CD4-positive, CD25-positive, alpha-beta regulatory T cell (primary cell): ENCODE data around the gene DAPP1. TPM values are rescaled to one million over a fixed set of nuclear protein-coding genes. Genes with fewer than 3 reads are reported as not detected.

Source experiments
- ATAC-seq, 2 donors: fragments of 150-1000 bp; cut with Tn5 transposase; one replicate each; pipeline ENCODE4 v1.10.0; 2021; ENCODE audit warnings: low read depth in 2 of 2, moderate number of reproducible peaks in 2 of 2, moderate library complexity in 1 of 2
- DNase-seq, 3 donors: peaks; one replicate each; pipeline versions ENCODE4 v3.0.0 to v3.0.0-alpha.2; 2012 to 2022; ENCODE audit warnings: mixed read lengths in 1 of 3
- H3K27ac ChIP-seq: one replicate; pipeline ENCODE4 v1.7.0; 2013; ENCODE audit warnings: mild to moderate bottlenecking, low read length; ENCODE audit not compliant: insufficient read depth, poor library complexity, severe bottlenecking
- H3K27me3 ChIP-seq: one replicate; pipeline ENCODE4 v1.7.0; 2013; ENCODE audit warnings: low read length; ENCODE audit not compliant: control insufficient read depth, insufficient read depth
- H3K36me3 ChIP-seq: one replicate; pipeline ENCODE4 v1.7.0; 2013; ENCODE audit warnings: mild to moderate bottlenecking, low read length, moderate library complexity; ENCODE audit not compliant: control insufficient read depth, insufficient read depth
- H3K4me1 ChIP-seq: 2 replicates; pipeline ENCODE4 v1.7.0; 2013; ENCODE audit warnings: mild to moderate bottlenecking, low read length; ENCODE audit not compliant: insufficient read depth, control insufficient read depth, poor library complexity, severe bottlenecking
- H3K4me3 ChIP-seq: one replicate; pipeline ENCODE4 v1.7.0; 2013; ENCODE audit warnings: low read depth, mild to moderate bottlenecking, low read length, moderate library complexity
- H3K9me3 ChIP-seq, 2 experiments: 1 replicate in 1 of 2; 2 replicates in 1 of 2; pipeline ENCODE4 v1.7.0; 2013; ENCODE audit warnings: low read length in 2 of 2, mild to moderate bottlenecking in 1 of 2, moderate library complexity in 1 of 2; ENCODE audit not compliant: control insufficient read depth in 2 of 2
- H3K27ac Mint-ChIP-seq, 3 donors: one replicate each; pipeline ENCODE4 v1.8.0; 2020 to 2022; ENCODE audit warnings: mild to moderate bottlenecking in 3 of 3, mixed read lengths in 3 of 3, moderate library complexity in 2 of 3
- H3K27me3 Mint-ChIP-seq: one replicate; pipeline ENCODE4 v1.8.0; 2022; ENCODE audit warnings: mild to moderate bottlenecking, mixed read lengths
- H3K36me3 Mint-ChIP-seq: one replicate; pipeline ENCODE4 v1.8.0; 2020; ENCODE audit warnings: mixed read lengths
- H3K4me1 Mint-ChIP-seq, 4 donors: one replicate each; pipeline ENCODE4 v1.8.0; 2020 to 2022; ENCODE audit warnings: mixed read lengths in 4 of 4, mild to moderate bottlenecking in 1 of 4
- H3K4me3 Mint-ChIP-seq, 4 donors: one replicate each; pipeline ENCODE4 v1.8.0; 2020 to 2022; ENCODE audit warnings: mild to moderate bottlenecking in 4 of 4, mixed read lengths in 4 of 4, moderate library complexity in 3 of 4
- H3K9me3 Mint-ChIP-seq, 7 donors: one replicate each; pipeline ENCODE4 v1.8.0; 2020 to 2022; ENCODE audit warnings: mixed read lengths in 7 of 7, mild to moderate bottlenecking in 3 of 7, moderate library complexity in 2 of 7
- polyA plus RNA-seq, 4 donors: library from polyadenylated mRNA; unstranded; fragments of 300-500 nt; fragmentation: Illumina TruSeq; gene quantifications; one replicate each; pipeline ENCODE4 v1.2.3, GENCODE V29; 2021
- total RNA-seq: library from RNA; stranded (reverse); gene quantifications from one replicate; pipeline ENCODE4 v1.2.3, GENCODE V29; 2022

Gene DAPP1
- total and polyA plus RNA-seq, 5 donors from 2014 or later, result 25.0 to 42.8 (median 30.9) TPM

DNA sequence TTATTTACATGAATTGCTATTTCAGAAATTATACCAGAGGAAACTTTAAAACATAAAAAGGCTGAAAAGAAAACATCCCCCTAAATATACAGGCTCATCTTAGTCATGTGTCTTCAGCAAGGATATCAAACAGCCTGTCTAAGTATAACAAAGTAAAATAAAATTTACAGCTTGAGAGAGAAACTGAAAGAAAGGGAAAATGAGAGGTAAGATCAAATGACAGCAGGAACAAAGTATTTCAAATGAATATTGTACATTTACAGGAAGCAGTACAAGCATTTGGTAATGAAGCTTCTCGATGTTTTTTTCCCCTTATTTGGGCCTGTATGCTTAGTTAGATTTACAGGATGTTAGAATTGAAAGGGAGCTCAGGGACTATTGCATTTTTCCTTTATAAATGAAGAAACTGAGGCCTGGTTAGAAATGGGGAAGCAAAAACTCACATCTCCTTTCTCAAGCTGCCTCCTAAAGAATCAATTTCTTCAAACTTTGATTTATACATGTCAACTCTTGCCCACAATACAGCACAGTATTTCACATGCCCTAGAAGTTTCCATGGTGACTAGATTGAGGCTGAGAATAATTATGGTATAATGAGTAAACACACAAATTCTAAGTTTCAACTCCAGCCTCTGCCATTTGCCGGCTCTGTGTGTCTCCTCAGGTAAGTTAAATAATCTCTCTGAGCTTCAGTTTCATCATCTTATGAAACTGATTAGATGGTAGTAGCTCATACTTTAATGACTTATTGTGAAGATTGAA is 29.3 kb downstream of the DAPP1 start:
- Mint-ChIP-seq H3K27me3 (no peaks in the 10 kb centered on the region), H3K9me3 (no peaks in the 10 kb centered on the region), H3K4me1 (peaks cover 40 to 60% (median 49%) of the 10 kb centered on the region in 4 donors), H3K36me3 (peaks cover 11% of the 10 kb centered on the region), H3K4me3 (peak overlapping the region; percentile 19 to 85 (median 56)), H3K27ac (peak overlapping the region; percentile 87 to 97 (median 91))
- peak in 2 of 3 donors; percentile 33 to 61 for DNase-seq
- H3K36me3 ChIP-seq, result peaks cover 12% of the 10 kb centered on the region
- peaks cover 49% of the 10 kb centered on the region for H3K4me1 ChIP-seq
- H3K27ac ChIP-seq, result peak overlapping the region; percentile 81
- ATAC-seq, result peak in 1 of 2 donors; percentile 54
- H3K9me3 ChIP-seq, result no peaks in the 10 kb centered on the region
- peak overlapping the region; percentile 46 for H3K4me3 ChIP-seq
- H3K27me3 ChIP-seq, result no peaks in the 10 kb centered on the region

DNA sequence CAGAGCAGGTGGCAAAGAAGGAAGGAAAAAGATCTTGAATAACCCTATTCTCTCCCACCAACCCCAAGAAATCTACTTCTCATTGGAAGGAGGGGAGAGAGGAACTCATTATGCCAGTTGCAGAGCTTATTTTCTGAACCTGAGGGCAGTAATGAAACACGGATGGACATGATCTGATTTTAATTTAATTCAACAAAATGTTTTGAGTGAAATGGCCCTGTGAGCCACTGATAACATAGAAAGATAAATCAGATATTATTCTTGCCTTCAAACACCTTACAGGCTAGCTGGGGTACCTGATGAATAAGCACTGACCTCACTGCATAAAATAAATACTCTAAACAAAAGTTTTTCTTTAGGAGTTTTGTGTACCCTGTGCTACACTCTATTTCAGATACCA is 30.3 kb downstream of the DAPP1 start:
- Histone ChIP-seq H3K27me3 (no peaks in the 10 kb centered on the region), H3K36me3 (peaks cover 2% of the 10 kb centered on the region), H3K4me3 (peak overlapping the region; percentile 81), H3K27ac (peak overlapping the region; percentile 81), H3K4me1 (peaks cover 57% of the 10 kb centered on the region), H3K9me3 (no peaks in the 10 kb centered on the region)
- Mint-ChIP-seq H3K9me3 (no peaks in the 10 kb centered on the region), H3K4me3 (peak overlapping the region; percentile 35 to 77 (median 64)), H3K4me1 (peaks cover 43 to 65% (median 57%) of the 10 kb centered on the region in 4 donors), H3K27ac (peak overlapping the region; percentile 91 to 99 (median 91)), H3K36me3 (peaks cover 11% of the 10 kb centered on the region), H3K27me3 (no peaks in the 10 kb centered on the region)
- DNase-seq (no peak), ATAC-seq (no peak)

DNA sequence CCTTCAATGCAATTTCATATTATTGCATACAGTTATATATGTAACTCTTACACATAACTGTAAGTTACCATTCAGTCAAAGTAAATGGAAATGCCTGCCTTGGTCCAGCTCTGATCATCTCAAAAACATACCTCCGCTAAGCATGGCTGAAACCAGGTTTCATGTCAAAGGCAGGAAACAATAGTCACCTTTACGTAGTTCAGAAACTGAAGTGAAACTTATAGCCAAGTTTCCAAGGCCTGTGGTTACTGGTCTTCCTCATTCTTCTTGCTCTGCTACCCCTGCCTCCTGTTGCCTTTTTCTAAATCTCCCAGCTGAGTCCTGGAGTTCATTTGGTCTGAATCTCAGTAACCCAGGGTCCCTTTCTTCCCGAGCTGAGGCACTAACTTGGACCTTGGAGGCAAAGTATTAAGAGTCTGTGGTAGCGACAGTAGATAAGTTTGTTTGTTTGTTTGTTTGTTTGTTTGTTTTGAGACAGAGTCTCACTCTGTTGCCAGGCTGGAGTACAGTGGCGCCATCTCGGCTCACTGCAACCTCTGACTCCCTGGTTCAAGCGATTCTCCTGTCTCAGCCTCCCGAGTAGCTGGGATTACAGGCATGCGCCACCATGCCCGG is 30.8 kb downstream of the DAPP1 start:
- no peaks in the 10 kb centered on the region for H3K9me3 ChIP-seq
- peak overlapping the region; percentile 81 for H3K27ac ChIP-seq
- Mint-ChIP-seq H3K4me3 (peak overlapping the region; percentile 35 to 77 (median 64)), H3K27ac (peak overlapping the region; percentile 91 to 99 (median 91)), H3K9me3 (no peaks in the 10 kb centered on the region), H3K27me3 (no peaks in the 10 kb centered on the region), H3K4me1 (peaks cover 47 to 69% (median 62%) of the 10 kb centered on the region in 4 donors), H3K36me3 (peaks cover 8% of the 10 kb centered on the region)
- DNase-seq (peak in 2 of 3 donors; percentile 44 to 71), ATAC-seq (peak; percentile 37 to 65)
- no peaks in the 10 kb centered on the region for H3K36me3 ChIP-seq
- H3K4me3 ChIP-seq, result peak overlapping the region; percentile 81
- peaks cover 60% of the 10 kb centered on the region for H3K4me1 ChIP-seq
- H3K27me3 ChIP-seq, result no peaks in the 10 kb centered on the region

DNA sequence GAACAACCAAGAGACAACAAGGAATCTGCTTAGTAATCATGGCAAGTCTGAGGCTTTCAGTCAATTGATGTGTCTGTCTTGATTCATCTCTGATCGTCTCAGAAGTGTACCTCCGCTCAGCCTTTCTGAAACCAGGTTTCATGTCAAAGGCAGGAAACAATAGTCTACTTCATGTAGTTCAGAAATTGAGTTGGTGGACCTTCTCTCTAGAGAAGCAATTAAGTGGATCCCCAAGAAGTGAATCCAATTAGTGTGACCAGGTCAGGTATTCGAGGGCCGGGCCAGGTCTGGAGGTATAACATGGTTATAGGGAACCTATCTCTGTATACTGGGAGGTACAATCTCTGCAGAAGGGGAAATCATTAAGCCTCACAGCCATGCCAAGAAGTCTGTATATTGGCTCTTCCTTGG is 32.0 kb downstream of the DAPP1 start:
- peaks cover 60% of the 10 kb centered on the region for H3K4me1 ChIP-seq
- ATAC-seq (peak; percentile 22 to 35), DNase-seq (peak in 1 of 3 donors; percentile 79)
- no peaks in the 10 kb centered on the region for H3K27me3 ChIP-seq
- Mint-ChIP-seq H3K4me3 (peak overlapping the region; percentile 39 to 77 (median 50)), H3K36me3 (peaks cover 6% of the 10 kb centered on the region), H3K27me3 (no peaks in the 10 kb centered on the region), H3K4me1 (peaks cover 44 to 70% (median 64%) of the 10 kb centered on the region in 4 donors), H3K27ac (peak overlapping the region; percentile 91 to 99 (median 91)), H3K9me3 (no peaks in the 10 kb centered on the region)
- H3K9me3 ChIP-seq, result no peaks in the 10 kb centered on the region
- H3K4me3 ChIP-seq, result peak overlapping the region; percentile 52
- peak overlapping the region; percentile 52 for H3K27ac ChIP-seq
- H3K36me3 ChIP-seq, result no peaks in the 10 kb centered on the region

DNA sequence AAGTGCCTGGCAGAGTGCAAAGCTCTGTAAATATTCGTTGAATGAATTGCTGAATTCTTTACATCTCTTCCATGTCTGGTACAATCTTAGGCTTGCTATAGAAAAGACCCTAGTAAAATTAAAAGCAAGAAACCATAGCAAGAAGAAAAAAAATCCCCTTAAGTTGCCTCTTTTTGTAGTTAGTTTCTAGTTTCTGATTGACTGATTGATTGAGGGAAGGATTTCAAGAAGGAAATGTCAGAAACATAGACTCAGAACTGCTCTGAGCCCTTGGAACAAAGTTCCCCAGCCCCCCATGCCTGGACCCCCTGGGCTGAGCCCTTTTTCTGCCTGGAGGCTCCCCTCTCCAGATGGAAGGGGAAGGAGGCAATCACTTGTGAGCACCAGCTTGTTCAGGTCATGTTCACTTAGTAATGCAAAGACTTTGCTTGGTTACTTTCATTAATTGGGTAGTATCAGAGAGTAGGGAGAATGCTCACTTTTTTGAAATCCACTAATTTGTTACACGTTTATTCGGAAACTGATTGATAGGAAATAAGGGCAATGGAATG is 35.6 kb downstream of the DAPP1 start:
- Histone ChIP-seq H3K4me3 (peak overlapping the region; percentile 34), H3K36me3 (no peaks in the 10 kb centered on the region), H3K4me1 (peaks cover 46% of the 10 kb centered on the region), H3K9me3 (no peaks in the 10 kb centered on the region), H3K27ac (peak overlapping the region; percentile 71), H3K27me3 (no peaks in the 10 kb centered on the region)
- ATAC-seq (no peak), DNase-seq (no peak)
- Mint-ChIP-seq H3K9me3 (no peaks in the 10 kb centered on the region), H3K4me3 (peak overlapping the region; percentile 14 to 82 (median 68)), H3K27me3 (no peaks in the 10 kb centered on the region), H3K4me1 (peaks cover 38 to 74% (median 65%) of the 10 kb centered on the region in 4 donors), H3K27ac (peak overlapping the region; percentile 72 to 90 (median 74)), H3K36me3 (peaks cover 20% of the 10 kb centered on the region)

DNA sequence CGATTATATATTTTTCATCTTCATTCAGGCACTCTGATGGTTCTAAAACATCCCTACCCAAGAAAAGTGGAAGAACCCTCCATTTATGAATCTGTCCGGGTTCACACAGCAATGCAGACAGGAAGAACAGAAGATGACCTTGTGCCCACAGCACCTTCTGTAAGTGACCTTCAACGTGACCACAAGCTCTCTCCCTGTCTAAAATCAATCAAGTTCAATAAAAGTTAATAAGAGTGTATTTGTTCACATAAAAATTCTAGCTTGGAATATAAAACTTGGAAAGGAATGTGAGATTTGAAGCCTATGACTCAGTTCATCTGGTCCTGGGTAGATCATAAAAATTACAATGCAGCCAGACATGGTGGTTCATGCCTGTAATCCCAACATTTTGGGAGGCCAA is 36.6 kb downstream of the DAPP1 start:
- Mint-ChIP-seq H3K4me1 (peaks cover 35 to 67% (median 60%) of the 10 kb centered on the region in 4 donors), H3K9me3 (no peaks in the 10 kb centered on the region), H3K36me3 (peaks cover 20% of the 10 kb centered on the region), H3K4me3 (no peak overlapping the region), H3K27ac (peak overlapping the region in 2 of 3 donors; percentile 39 to 90), H3K27me3 (no peaks in the 10 kb centered on the region)
- no peak overlapping the region for H3K27ac ChIP-seq
- no peak overlapping the region for H3K4me3 ChIP-seq
- ATAC-seq, result no peak
- no peaks in the 10 kb centered on the region for H3K36me3 ChIP-seq
- no peaks in the 10 kb centered on the region for H3K27me3 ChIP-seq
- H3K4me1 ChIP-seq, result peaks cover 38% of the 10 kb centered on the region
- no peaks in the 10 kb centered on the region for H3K9me3 ChIP-seq
- no peak for DNase-seq

DNA sequence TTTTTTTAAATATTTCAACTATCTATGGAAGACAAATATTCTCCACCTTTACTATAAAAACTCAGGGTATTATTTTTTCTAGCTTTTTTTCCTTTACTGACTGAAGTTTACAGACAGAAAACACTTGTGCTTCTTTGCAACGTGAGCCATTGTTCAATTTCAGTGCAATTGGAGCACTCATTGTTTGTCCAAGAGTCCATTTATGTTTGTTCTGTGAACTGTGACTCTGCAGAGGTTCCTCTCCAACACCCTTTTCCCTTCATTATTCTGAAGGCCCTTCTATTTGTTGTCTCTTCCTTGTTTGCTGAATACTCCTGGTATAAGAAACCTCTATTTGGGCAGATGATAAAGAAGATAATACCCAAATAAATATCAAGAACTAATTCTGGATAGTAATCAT is 37.4 kb downstream of the DAPP1 start:
- Histone ChIP-seq H3K4me3 (no peak overlapping the region), H3K27me3 (no peaks in the 10 kb centered on the region), H3K27ac (no peak overlapping the region), H3K36me3 (no peaks in the 10 kb centered on the region), H3K9me3 (no peaks in the 10 kb centered on the region), H3K4me1 (peaks cover 30% of the 10 kb centered on the region)
- ATAC-seq, result no peak
- no peaks in the 10 kb centered on the region for H3K27me3 Mint-ChIP-seq
- peaks cover 28 to 59% (median 52%) of the 10 kb centered on the region in 4 donors for H3K4me1 Mint-ChIP-seq
- DNase-seq, result no peak
- no peaks in the 10 kb centered on the region for H3K9me3 Mint-ChIP-seq
- no peak overlapping the region for H3K4me3 Mint-ChIP-seq
- H3K36me3 Mint-ChIP-seq, result peaks cover 20% of the 10 kb centered on the region
- H3K27ac Mint-ChIP-seq, result peak overlapping the region in 2 of 3 donors; percentile 16 to 54
